Vagina (tissue), 2 donors: ENCODE data around the gene SPIRE2.

Source experiments
- CTCF ChIP-seq, 3 experiments: fragments of 450-650 bp in 2 of 3; fragments of 200-600 bp in 1 of 3; sonication (generic) in 1 of 3; IDR thresholded peaks; one replicate each; pipeline ENCODE4 v1.5.1; 2017 to 2019; ENCODE audit warnings: antibody characterized with exemption in 3 of 3, mild to moderate bottlenecking in 2 of 3, moderate library complexity in 2 of 3
- POLR2A ChIP-seq, 2 donors: fragments of 450-650 bp; IDR thresholded peaks; one replicate each; pipeline ENCODE4 v1.6.1; 2017; ENCODE audit warnings: antibody characterized with exemption in 2 of 2, mild to moderate bottlenecking in 2 of 2, moderate library complexity in 2 of 2
- POLR2AphosphoS5 ChIP-seq, 2 donors: sonication (generic); formaldehyde crosslinking; IDR thresholded peaks; one replicate each; pipeline ENCODE4 v1.9.0; 2017; ENCODE audit warnings: antibody characterized with exemption in 2 of 2, mild to moderate bottlenecking in 2 of 2, low read depth in 1 of 2; ENCODE audit not compliant: insufficient read depth in 1 of 2

- no peak for TF ChIP-seq CTCF (IDR thresholded peaks at IDR 0.05)
- TF ChIP-seq POLR2A (IDR thresholded peaks at IDR 0.05): no peak
- TF ChIP-seq POLR2AphosphoS5 (IDR thresholded peaks at IDR 0.05; ENCODE audit: insufficient read depth in 1 of 2, low read depth in 1 of 2): no peak
Observed at GRCh38 chr16:89915303-89916232, 87.3 kb downstream of the SPIRE2 start.
